Measurements from ENCODE around the gene PXDN.
"Not testable (repeated sequence)": the region's sequence is repeated elsewhere in the genome, so short reads cannot be mapped to it uniquely, and the experiment has no call there.

GRCh38 chr2:1679488-1680039 is 64.8 kb downstream of the PXDN start:
- TF ChIP-seq ZNF143 (CRISPR knock-in tag; IDR thresholded peaks at IDR 0.05); NFE2L1 (CRISPR knock-in tag; IDR thresholded peaks at IDR 0.05; ENCODE audit: borderline replicate concordance); ZNF646 (CRISPR knock-in tag; IDR thresholded peaks at IDR 0.05); SNAPC5 (CRISPR knock-in tag; IDR thresholded peaks at IDR 0.05; ENCODE audit: borderline replicate concordance); RFX5 (IDR thresholded peaks at IDR 0.05; ENCODE audit: low read depth, low read length); EHMT2 (IDR thresholded peaks at IDR 0.05; ENCODE audit: borderline replicate concordance, low read depth, low read length); SP1 (IDR thresholded peaks at IDR 0.05); SP1 (CRISPR knock-in tag; IDR thresholded peaks at IDR 0.05); HNRNPK (IDR thresholded peaks at IDR 0.05; ENCODE audit: low read depth, low read length, poor library complexity, severe bottlenecking): not testable (repeated sequence)
